Activated CD4-positive, alpha-beta T cell treated with anti-CD3 and anti-CD28 coated beads, Interleukin-2, amount 50 U/mL, for 16 hours (primary cell): ENCODE measurements around the gene ZCWPW1.
"Not testable (repeated sequence)": the region's sequence is repeated elsewhere in the genome, so short reads cannot be mapped to it uniquely, and the experiment has no call there.

Experiments
- DNase-seq: peaks from one replicate; pipeline ENCODE4 v3.0.0-alpha.2; 2020

ZCWPW1 gene

DNA sequence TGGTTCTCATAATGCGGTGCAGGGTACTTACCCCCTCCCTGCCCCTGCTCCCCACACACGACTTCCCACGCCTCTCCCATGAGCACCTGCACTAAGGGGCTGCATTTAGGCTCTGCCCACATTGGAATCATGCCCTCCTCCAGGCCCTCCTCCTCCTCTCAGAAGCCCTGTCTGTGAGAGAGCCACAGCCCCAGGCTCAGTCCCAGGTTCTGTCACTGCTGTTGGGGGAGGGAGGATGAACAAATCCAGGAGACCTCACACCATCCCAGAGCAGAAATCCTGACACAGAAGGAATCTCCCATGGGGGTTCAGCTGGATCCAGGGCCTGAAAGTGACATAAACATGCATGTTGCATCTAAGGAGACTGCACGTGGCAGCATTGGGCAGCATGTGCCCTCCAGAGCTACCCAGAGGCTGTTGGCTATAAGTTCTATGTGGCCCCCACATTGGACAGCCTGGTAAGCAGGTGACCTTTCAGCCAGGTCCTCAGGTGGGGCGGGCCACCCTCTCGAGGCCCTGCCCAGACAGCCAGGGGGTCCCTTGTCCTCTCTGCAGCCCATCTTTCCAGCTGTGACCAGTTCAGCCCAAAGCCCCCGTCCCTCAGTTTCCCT is 56.8 kb downstream of the ZCWPW1 start:
- DNase-seq: no peak

GRCh38 chr7:100370746-100371145 is 57.8 kb downstream of the ZCWPW1 start:
- no peak for DNase-seq

GRCh38 chr7:100370303-100370702 is 58.2 kb downstream of the ZCWPW1 start:
- DNase-seq: no peak

DNA sequence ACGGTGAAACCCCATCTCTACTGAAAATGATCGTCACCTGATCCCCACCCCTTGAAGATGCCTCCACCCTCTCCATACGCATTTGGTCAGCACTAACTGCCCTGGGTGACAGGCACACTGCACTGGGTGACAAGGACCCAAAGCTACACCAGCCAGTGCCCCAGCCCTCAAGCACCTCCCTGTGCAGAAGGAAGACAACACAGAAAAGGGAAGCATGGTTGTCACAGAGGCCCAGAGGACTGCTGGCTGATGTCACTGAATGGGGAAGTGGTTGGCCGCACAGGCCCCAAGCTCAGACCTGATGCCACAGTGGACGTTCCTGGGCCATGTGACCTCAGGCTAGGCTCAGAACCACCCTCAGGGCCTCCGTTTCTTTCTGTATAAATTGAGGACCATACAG is 59.4 kb downstream of the ZCWPW1 start:
- DNase-seq: no peak

DNA sequence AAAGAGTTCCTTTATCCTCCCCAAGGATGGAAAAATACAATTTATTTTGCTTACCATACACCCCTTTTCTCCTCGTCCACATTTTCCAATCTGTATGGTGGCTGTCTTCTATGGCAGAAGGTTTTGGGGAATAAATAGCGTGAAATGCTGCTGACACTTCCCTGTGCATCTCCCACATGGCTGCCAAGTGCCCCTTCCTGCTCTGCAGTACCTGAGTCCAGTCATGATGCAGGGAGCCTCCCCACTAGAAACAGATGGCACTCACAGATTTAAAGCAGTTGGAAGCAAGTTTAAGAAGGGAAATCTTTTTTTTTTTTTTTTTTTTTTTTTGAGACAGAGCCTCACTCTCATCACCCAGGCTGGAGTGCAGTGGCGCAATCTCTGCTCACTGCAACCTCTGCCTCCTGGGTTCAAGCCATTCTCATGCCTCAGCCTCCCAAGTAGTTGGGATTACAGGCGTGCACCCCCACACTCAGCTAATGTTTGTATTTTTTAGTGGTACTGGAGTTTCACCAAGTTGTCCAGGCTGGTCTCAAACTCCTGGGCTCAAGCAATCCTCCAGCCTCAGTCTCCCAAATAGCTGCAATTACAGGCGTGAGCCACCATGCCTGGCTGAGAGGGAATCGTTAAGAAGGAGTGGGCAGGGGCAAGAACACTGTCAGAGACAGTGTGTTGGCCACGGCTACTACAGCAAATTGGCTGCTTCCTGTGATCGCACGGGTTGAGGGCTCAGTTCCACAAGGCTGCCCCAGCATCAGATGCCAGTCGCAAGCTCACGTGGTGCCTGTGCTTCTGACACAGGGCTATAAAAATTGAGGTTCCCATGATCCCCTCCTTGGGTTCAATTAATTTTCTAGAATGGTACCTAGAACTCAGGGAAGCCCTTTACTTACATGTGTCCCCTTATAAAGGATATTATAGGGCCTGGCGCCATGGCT is 60.6 kb downstream of the ZCWPW1 start:
- DNase-seq: no peak

DNA sequence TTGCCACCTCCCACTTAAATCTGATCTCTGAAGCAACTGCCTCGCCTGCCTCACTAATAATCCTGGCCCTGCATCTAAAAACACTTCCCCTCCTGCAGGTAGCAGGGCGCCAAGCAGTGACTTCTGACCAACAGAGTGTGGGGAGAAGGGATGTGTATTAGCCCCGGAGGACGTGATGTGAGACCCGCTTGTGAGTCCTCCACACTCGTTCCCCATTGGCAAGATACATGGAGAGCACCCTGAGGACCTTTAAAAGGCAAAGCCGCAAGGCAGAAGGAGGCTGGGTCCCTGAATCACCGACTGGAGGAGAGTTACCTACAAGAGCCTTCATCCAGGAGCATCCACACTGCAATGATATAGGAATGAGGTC is 61.3 kb downstream of the ZCWPW1 start:
- DNase-seq: no peak

DNA sequence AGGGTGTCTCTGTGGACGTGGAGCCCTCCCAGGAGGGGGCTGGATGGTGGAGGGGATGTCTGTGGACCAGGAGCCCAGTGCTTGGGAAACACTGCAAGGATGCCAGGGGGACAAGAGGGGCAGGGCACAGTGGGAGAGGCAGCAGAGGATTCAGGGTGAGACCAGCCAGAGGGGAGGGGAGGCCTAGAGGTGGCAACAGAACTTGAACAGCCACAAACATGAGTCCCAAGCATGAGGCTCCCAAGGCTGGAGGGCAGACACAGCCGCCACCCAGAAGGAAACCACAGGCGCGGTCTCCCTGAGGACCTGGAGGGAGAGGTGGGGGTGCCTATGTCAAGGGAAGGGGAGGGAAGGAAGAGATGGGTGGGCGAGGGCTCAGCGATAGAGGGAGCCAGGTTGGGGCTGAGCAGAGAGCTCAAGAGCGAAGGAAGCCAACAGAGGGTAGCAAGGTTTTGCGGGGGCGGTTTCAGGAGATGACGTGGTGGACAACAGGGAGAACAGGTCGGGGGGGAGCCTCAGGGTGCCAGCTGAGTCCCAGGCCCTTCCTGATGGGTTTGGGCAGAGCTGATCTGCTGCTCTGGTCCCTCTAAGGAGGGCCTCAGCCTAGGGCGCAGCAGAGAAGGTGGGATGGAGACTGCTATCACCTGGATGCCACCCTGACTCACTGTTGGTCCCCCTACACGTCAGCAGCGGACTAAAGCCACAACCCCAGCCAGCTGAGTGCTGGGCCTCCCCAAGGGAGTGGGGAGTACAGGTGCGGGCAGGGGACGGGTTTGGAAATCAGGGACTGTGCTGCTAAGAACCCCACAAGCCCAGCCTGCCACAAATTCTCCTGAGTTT is 61.9 kb downstream of the ZCWPW1 start:
- no peak for DNase-seq

- DNase-seq: not testable (repeated sequence)
Observed at GRCh38 chr7:100365998-100366367, 62.5 kb downstream of the ZCWPW1 start.

GRCh38 chr7:100364480-100364879 is 64.0 kb downstream of the ZCWPW1 start:
- no peak for DNase-seq

DNA sequence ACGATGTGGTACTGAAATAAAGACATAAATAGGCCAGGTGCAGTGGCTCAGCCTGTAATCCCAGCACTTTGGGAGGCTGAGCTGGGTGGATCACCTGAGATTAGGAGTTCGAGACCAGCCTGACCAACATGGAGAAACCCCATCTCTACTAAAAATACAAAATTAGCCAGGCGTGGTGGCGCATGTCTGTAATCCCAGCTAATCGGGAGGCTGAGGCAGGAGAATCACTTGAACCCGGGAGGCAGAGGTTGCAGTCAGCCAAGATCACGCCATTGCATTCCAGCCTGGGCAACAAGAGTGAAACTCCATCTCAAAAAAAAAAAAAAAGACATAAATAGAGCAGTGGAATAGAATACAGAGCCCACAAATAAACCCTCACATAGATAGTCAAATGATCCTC is 64.7 kb downstream of the ZCWPW1 start:
- not testable (repeated sequence) for DNase-seq

DNA sequence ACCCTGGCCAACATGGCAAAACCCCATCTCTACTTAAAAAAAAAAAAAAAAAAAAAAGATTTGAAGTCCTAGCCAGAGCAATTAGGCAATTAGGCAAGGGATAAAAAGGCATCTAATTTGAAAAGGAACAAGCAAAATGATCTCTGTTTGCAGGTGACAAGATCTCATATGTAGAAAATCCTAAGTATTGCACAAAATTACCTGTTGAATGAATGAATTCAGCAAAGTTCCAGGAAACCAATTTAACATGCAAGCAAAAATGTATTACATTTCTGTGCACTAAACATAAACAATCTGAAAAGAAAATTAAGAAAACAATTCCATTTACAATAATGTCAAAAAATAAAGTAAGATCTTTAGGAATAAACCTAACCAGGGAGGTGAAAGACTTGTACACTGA is 65.4 kb downstream of the ZCWPW1 start:
- no peak for DNase-seq

DNA sequence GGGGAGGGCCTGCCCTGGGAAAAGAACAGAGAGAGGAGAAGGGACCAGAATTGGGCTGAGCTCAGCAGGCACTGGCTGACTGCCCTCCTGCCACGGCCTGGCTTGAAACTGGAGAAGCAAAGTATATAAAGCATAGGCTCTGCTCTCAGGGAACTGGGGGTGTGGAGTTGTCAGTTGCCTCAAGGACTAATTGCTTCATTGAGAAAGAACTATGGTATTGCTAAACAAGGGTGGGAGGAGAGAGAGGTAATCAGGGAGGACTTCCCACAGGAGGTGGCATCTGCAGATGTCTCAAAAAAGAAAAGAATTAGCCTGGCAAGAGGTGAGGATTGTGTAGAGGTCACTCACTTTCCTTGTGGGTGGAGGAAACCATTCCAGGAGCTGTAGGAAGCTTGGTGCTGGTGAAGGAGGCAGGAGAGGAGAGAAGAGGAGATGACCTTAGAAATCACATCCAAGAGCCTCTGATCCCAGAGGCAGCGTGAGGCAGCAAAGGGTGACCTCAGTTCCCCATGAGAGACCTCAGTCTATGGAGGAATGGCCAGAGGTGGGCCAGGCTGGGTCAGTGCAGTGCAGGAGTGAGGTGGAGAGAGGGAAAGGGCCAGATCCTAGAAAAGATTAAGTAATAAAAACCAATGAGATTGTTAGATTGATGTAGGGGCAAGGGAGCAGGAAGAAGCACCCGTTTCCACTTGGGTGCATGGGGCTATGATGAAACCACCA is 68.2 kb downstream of the ZCWPW1 start:
- no peak for DNase-seq

GRCh38 chr7:100358857-100359212 is 69.7 kb downstream of the ZCWPW1 start:
- no peak for DNase-seq

GRCh38 chr7:100358027-100358856 is 70.3 kb downstream of the ZCWPW1 start, which contains the start of gene PILRB:
Gene PILRB, plus strand, starts transcription at chr7:100358117. Its CDS starts 186 bp downstream, at chr7:100358303.
- DNase-seq: no peak

GRCh38 chr7:100357131-100357561 is 71.4 kb downstream of the ZCWPW1 start:
- no peak for DNase-seq

GRCh38 chr7:100356416-100357068 is 72.0 kb downstream of the ZCWPW1 start:
- no peak for DNase-seq

GRCh38 chr7:100353685-100354330 is 74.7 kb downstream of the ZCWPW1 start:
- DNase-seq: no peak

DNA sequence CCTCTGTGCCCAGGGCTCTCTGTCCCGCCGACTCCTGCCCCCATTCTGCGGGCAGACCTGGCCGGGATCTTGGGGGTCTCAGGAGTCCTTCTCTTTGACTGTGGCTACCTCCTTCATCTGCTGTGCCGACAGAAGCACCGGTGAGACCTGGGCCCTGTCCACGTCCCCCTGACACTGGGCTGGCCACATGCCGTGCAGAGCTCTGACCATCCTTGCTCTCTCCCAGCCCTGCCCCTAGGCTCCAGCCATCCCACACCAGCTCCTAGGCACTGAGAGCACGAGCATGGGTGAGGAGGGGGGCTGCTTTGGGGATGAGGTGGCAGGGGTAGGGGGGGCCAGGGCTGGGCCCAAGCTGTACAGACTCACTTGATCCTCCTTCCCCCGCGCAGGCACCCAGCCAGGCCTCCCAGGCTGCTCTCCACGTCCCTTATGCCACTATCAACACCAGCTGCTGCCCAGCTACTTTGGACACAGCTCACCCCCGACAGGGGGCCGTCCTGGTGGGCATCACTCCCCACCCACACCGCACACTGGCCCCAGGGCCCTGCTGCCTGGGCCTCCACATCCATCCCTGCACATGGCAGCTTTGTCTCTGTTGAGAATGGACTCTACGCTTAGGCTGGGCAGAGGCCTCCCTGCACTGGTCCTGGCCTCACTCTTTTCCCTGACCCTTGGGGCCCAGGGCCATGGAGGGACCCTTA is 75.4 kb downstream of the ZCWPW1 start:
- DNase-seq: no peak

- not testable (repeated sequence) for DNase-seq
Observed at GRCh38 chr7:100352230-100352781, 76.2 kb downstream of the ZCWPW1 start.

DNA sequence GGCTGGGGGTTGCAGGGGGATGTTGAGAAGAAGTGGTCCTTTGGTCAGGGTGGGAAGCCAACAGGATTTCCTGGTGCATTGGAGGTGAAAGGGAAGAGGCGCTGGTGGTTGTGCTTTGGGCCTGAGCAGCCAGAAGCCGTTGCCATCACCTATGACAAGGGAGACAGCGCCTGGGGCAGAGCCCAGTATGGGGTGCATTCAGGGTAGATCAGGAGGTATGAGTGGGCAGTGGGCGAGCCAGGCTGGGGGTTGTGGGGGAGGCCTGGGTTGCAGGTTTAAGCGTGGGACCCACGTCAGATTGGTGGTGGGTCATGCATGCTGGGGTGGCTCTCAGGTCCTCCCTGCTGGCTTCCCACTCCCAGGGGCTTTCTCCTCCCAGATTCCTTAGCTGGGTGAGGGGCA is 76.8 kb downstream of the ZCWPW1 start:
- no peak for DNase-seq
